ENCODE measurements around the gene NPY4R2. TPM values are rescaled to one million over a fixed set of nuclear protein-coding genes. Genes with fewer than 3 reads are reported as not detected.
"Not testable (repeated sequence)": the region's sequence is repeated elsewhere in the genome, so short reads cannot be mapped to it uniquely, and the experiment has no call there.

NPY4R2 gene
- total and polyA plus RNA-seq, 9 donors, result not detected

- H3K36me3 ChIP-seq; H3K27me3 ChIP-seq; H3K9me3 ChIP-seq; intact Hi-C loops (cut with DNase I); H3K27ac ChIP-seq; H3K4me1 ChIP-seq (ENCODE audit: insufficient read depth); DNase-seq; H3K4me3 ChIP-seq: not testable (repeated sequence)
- WGBS, 3 donors, result 92 to 100% (median 98%) methylated on average over 4 of the region's 6 CpGs
These were observed 50.5 kb downstream of the NPY4R2 start for GRCh38 chr10:47968988-47969387.

GRCh38 chr10:47970047-47970446 lies 51.6 kb downstream of the NPY4R2 start:
- intact Hi-C loops (cut with DNase I); H3K27ac ChIP-seq: not testable (repeated sequence)

DNA sequence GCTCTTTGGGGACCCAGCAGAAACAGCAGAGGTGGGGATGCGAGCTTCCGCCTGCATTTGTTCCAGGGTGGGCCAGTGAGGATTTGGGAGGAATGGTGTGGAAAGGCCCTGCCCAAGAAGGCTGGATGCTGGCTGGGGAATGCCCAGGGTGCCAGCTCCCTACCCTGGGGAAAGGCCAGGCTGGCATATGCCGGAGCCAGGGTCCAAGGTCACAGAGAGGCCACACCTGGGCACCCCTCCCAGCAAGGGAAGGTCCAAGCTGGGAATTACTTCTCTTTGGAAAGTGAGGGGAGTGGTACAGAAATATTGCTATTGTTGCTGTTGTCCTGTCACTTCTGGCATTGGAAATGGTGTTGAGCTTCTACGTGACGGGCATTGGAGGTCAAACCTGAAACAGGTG lies 53.1 kb downstream of the NPY4R2 start:
- H3K4me3 ChIP-seq; H3K4me1 ChIP-seq (ENCODE audit: insufficient read depth); H3K27ac ChIP-seq; intact Hi-C loops (cut with DNase I); H3K27me3 ChIP-seq; H3K9me3 ChIP-seq; H3K36me3 ChIP-seq; DNase-seq: not testable (repeated sequence)
- WGBS, 3 donors, result no CpG with 5 or more reads among the region's 5 CpGs

More at GRCh38 chr10:47970047-47970446, 51.6 kb downstream of the NPY4R2 start:
- not testable (repeated sequence) for H3K27me3 ChIP-seq; H3K9me3 ChIP-seq; DNase-seq; H3K4me3 ChIP-seq; H3K36me3 ChIP-seq; H3K4me1 ChIP-seq (ENCODE audit: insufficient read depth)
- 72 to 88% (median 77%) methylated on average over 3 of the region's 3 CpGs for WGBS, 3 donors

DNA sequence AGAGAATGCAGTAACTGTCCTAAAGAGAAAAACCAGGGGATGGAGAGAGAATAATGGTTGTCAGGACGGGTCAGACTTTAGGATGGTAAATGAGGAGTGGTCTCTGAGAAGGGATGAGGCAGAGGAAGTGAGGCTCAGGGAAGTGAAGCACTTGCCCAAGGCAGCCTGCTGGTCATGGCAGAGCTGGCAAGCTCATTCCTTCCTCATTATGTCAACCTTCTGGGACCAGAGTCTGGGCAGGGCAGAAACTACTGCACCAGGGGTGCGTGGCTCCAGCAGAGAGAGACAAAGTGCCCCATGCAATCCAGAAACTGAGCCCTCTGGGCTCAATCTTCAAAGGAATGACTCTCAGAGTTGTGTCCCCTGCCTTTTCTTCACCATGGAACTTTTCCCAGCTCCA lies 53.6 kb downstream of the NPY4R2 start:
- H3K4me1 ChIP-seq (ENCODE audit: insufficient read depth); intact Hi-C loops (cut with DNase I); H3K27me3 ChIP-seq; H3K27ac ChIP-seq; H3K9me3 ChIP-seq; H3K4me3 ChIP-seq; DNase-seq; H3K36me3 ChIP-seq: not testable (repeated sequence)
- 100% methylated on average over 1 of the region's 2 CpGs; no CpG with 5 or more reads in 2 of the 3 donors for WGBS, 3 donors

Other genes with a start within 250 kb of the NPY4R2 start
- 1 to 10 TPM in 5 of 7 donors, under 1 TPM in 2; 0.33 to 3.8 (median 1.4) TPM for gene SYT15B, start 155.1 kb upstream of the NPY4R2 start, total RNA-seq
- 1 to 10 TPM in 1 of 2 donors, under 1 TPM in 1; 0.55 to 1.3 TPM for gene SYT15B, start 155.1 kb upstream of the NPY4R2 start, polyA plus RNA-seq
- not detected for gene FAM25C, start 81.1 kb downstream of the NPY4R2 start, total RNA-seq
- gene FAM25C, start 81.1 kb downstream of the NPY4R2 start, polyA plus RNA-seq, result not detected

Data from ovary (tissue), 9 donors.